Measurements from ENCODE around the gene RTN1. TPM values are rescaled to one million over a fixed set of nuclear protein-coding genes. Genes with fewer than 3 reads are reported as not detected.

RTN1 gene
- total RNA-seq, 1 donor from 2014 or later, result not detected

GRCh38 chr14:59844186-59844812 lies 26.3 kb downstream of the RTN1 start:
- no peaks in the 10 kb centered on the region for H3K36me3 Mint-ChIP-seq (ENCODE audit: low read depth)
- DNase-seq (ENCODE audit: low spot score), result no peak
- peaks cover 6% of the 10 kb centered on the region for H3K27me3 Mint-ChIP-seq (ENCODE audit: insufficient read depth)
- intact Hi-C loops (cut with micrococcal nuclease), result no loop called here
- no peak overlapping the region for H3K27ac Mint-ChIP-seq
- H3K9me3 Mint-ChIP-seq, result no peaks in the 10 kb centered on the region
- H3K4me3 Mint-ChIP-seq, result no peak overlapping the region
- no peaks in the 10 kb centered on the region for H3K4me1 Mint-ChIP-seq (ENCODE audit: low read depth)

GRCh38 chr14:59836116-59836515 lies 34.5 kb downstream of the RTN1 start:
- no peak overlapping the region for H3K27ac Mint-ChIP-seq
- no peaks in the 10 kb centered on the region for H3K9me3 Mint-ChIP-seq
- H3K4me3 Mint-ChIP-seq, result no peak overlapping the region
- no peaks in the 10 kb centered on the region for H3K27me3 Mint-ChIP-seq (ENCODE audit: insufficient read depth)
- no peak for DNase-seq (ENCODE audit: low spot score)
- no peaks in the 10 kb centered on the region for H3K36me3 Mint-ChIP-seq (ENCODE audit: low read depth)
- H3K4me1 Mint-ChIP-seq (ENCODE audit: low read depth), result no peaks in the 10 kb centered on the region
- intact Hi-C loops (cut with micrococcal nuclease), result no loop called here

GRCh38 chr14:59832653-59833294 lies 37.8 kb downstream of the RTN1 start:
- H3K4me3 Mint-ChIP-seq, result no peak overlapping the region
- H3K9me3 Mint-ChIP-seq, result no peaks in the 10 kb centered on the region
- intact Hi-C loops (cut with micrococcal nuclease), result no loop called here
- no peaks in the 10 kb centered on the region for H3K4me1 Mint-ChIP-seq (ENCODE audit: low read depth)
- H3K36me3 Mint-ChIP-seq (ENCODE audit: low read depth), result no peaks in the 10 kb centered on the region
- H3K27me3 Mint-ChIP-seq (ENCODE audit: insufficient read depth), result no peaks in the 10 kb centered on the region
- DNase-seq (ENCODE audit: low spot score), result no peak
- H3K27ac Mint-ChIP-seq, result no peak overlapping the region

- H3K4me3 Mint-ChIP-seq, result no peak overlapping the region
- H3K9me3 Mint-ChIP-seq, result no peaks in the 10 kb centered on the region
- H3K27ac Mint-ChIP-seq, result no peak overlapping the region
- no peak for DNase-seq (ENCODE audit: low spot score)
- H3K36me3 Mint-ChIP-seq (ENCODE audit: low read depth), result no peaks in the 10 kb centered on the region
- intact Hi-C loops (cut with micrococcal nuclease), result no loop called here
- no peaks in the 10 kb centered on the region for H3K4me1 Mint-ChIP-seq (ENCODE audit: low read depth)
- H3K27me3 Mint-ChIP-seq (ENCODE audit: insufficient read depth), result no peaks in the 10 kb centered on the region
These were observed 39.4 kb downstream of the RTN1 start for GRCh38 chr14:59831121-59831730.

- intact Hi-C loops (cut with micrococcal nuclease), result no loop called here
- Mint-ChIP-seq H3K27ac (no peak overlapping the region), H3K27me3 (ENCODE audit: insufficient read depth) (no peaks in the 10 kb centered on the region), H3K4me3 (no peak overlapping the region), H3K36me3 (ENCODE audit: low read depth) (no peaks in the 10 kb centered on the region), H3K9me3 (no peaks in the 10 kb centered on the region), H3K4me1 (ENCODE audit: low read depth) (no peaks in the 10 kb centered on the region)
- DNase-seq (ENCODE audit: low spot score), result no peak
These were observed 40.2 kb downstream of the RTN1 start for GRCh38 chr14:59830338-59830734.

GRCh38 chr14:59829469-59830337 lies 40.9 kb downstream of the RTN1 start:
- intact Hi-C loops (cut with micrococcal nuclease), result no loop called here
- H3K4me3 Mint-ChIP-seq, result no peak overlapping the region
- no peak for DNase-seq (ENCODE audit: low spot score)
- no peaks in the 10 kb centered on the region for H3K36me3 Mint-ChIP-seq (ENCODE audit: low read depth)
- no peak overlapping the region for H3K27ac Mint-ChIP-seq
- H3K27me3 Mint-ChIP-seq (ENCODE audit: insufficient read depth), result no peaks in the 10 kb centered on the region
- no peaks in the 10 kb centered on the region for H3K4me1 Mint-ChIP-seq (ENCODE audit: low read depth)
- no peaks in the 10 kb centered on the region for H3K9me3 Mint-ChIP-seq

GRCh38 chr14:59828276-59828675 lies 42.3 kb downstream of the RTN1 start:
- intact Hi-C loops (cut with micrococcal nuclease), result no loop called here
- no peaks in the 10 kb centered on the region for H3K36me3 Mint-ChIP-seq (ENCODE audit: low read depth)
- H3K4me1 Mint-ChIP-seq (ENCODE audit: low read depth), result no peaks in the 10 kb centered on the region
- no peak overlapping the region for H3K4me3 Mint-ChIP-seq
- H3K9me3 Mint-ChIP-seq, result no peaks in the 10 kb centered on the region
- no peak overlapping the region for H3K27ac Mint-ChIP-seq
- DNase-seq (ENCODE audit: low spot score), result no peak
- H3K27me3 Mint-ChIP-seq (ENCODE audit: insufficient read depth), result no peaks in the 10 kb centered on the region

GRCh38 chr14:59827401-59827800 lies 43.2 kb downstream of the RTN1 start:
- no peaks in the 10 kb centered on the region for H3K36me3 Mint-ChIP-seq (ENCODE audit: low read depth)
- intact Hi-C loops (cut with micrococcal nuclease), result no loop called here
- no peaks in the 10 kb centered on the region for H3K4me1 Mint-ChIP-seq (ENCODE audit: low read depth)
- H3K4me3 Mint-ChIP-seq, result no peak overlapping the region
- no peaks in the 10 kb centered on the region for H3K9me3 Mint-ChIP-seq
- no peak overlapping the region for H3K27ac Mint-ChIP-seq
- no peaks in the 10 kb centered on the region for H3K27me3 Mint-ChIP-seq (ENCODE audit: insufficient read depth)
- DNase-seq (ENCODE audit: low spot score), result no peak

- H3K4me3 Mint-ChIP-seq, result no peak overlapping the region
- DNase-seq (ENCODE audit: low spot score), result no peak
- H3K9me3 Mint-ChIP-seq, result no peaks in the 10 kb centered on the region
- H3K4me1 Mint-ChIP-seq (ENCODE audit: low read depth), result no peaks in the 10 kb centered on the region
- peaks cover 1% of the 10 kb centered on the region for H3K27me3 Mint-ChIP-seq (ENCODE audit: insufficient read depth)
- no peaks in the 10 kb centered on the region for H3K36me3 Mint-ChIP-seq (ENCODE audit: low read depth)
- no peak overlapping the region for H3K27ac Mint-ChIP-seq
- intact Hi-C loops (cut with micrococcal nuclease), result no loop called here
These were observed 44.4 kb downstream of the RTN1 start for GRCh38 chr14:59826150-59826549.

GRCh38 chr14:59823179-59823578 lies 47.4 kb downstream of the RTN1 start:
- no peak overlapping the region for H3K4me3 Mint-ChIP-seq
- intact Hi-C loops (cut with micrococcal nuclease), result no loop called here
- H3K4me1 Mint-ChIP-seq (ENCODE audit: low read depth), result no peaks in the 10 kb centered on the region

GRCh38 chr14:59819446-59820088 lies 51.0 kb downstream of the RTN1 start:
- Mint-ChIP-seq H3K36me3 (ENCODE audit: low read depth) (no peaks in the 10 kb centered on the region), H3K27me3 (ENCODE audit: insufficient read depth) (peaks cover 1% of the 10 kb centered on the region), H3K27ac (no peak overlapping the region), H3K4me3 (no peak overlapping the region), H3K4me1 (ENCODE audit: low read depth) (no peaks in the 10 kb centered on the region), H3K9me3 (no peaks in the 10 kb centered on the region)
- DNase-seq (ENCODE audit: low spot score), result no peak
- intact Hi-C loops (cut with micrococcal nuclease), result no loop called here

More at GRCh38 chr14:59823179-59823578, 47.4 kb downstream of the RTN1 start:
- no peaks in the 10 kb centered on the region for H3K36me3 Mint-ChIP-seq (ENCODE audit: low read depth)
- no peaks in the 10 kb centered on the region for H3K9me3 Mint-ChIP-seq
- H3K27me3 Mint-ChIP-seq (ENCODE audit: insufficient read depth), result peaks cover 1% of the 10 kb centered on the region
- no peak for DNase-seq (ENCODE audit: low spot score)
- H3K27ac Mint-ChIP-seq, result no peak overlapping the region

- Mint-ChIP-seq H3K27ac (no peak overlapping the region), H3K27me3 (ENCODE audit: insufficient read depth) (no peaks in the 10 kb centered on the region), H3K4me3 (no peak overlapping the region), H3K4me1 (ENCODE audit: low read depth) (no peaks in the 10 kb centered on the region), H3K9me3 (no peaks in the 10 kb centered on the region), H3K36me3 (ENCODE audit: low read depth) (no peaks in the 10 kb centered on the region)
- no peak for DNase-seq (ENCODE audit: low spot score)
- intact Hi-C loops (cut with micrococcal nuclease), result no loop called here
These were observed 53.6 kb downstream of the RTN1 start for GRCh38 chr14:59816941-59817340.

Data from activated T-helper 1 cell treated with anti-CD3 and anti-CD28 coated beads, Interleukin-12 subunit alpha, Interleukin-12 subunit beta, Interleukin-2, Interleukin-4 antibody, amounts not matched to agents 30 ng/mL and 10 ng/mL and 1 ng/mL, durations not matched to agents 14 hours and 24 hours and 36 hours (primary cell).